ENCODE results near the gene FBP2. TPM values are rescaled to one million over a fixed set of nuclear protein-coding genes. Genes with fewer than 3 reads are reported as not detected.

The FBP2 gene
- total and polyA plus RNA-seq, 10 of the 15 experiments (the other 5 are each of a cell fraction or from before 2014, with no cell fraction given), result 0.07 to 1.1 (median 0.12) TPM; not detected in 6

DNA sequence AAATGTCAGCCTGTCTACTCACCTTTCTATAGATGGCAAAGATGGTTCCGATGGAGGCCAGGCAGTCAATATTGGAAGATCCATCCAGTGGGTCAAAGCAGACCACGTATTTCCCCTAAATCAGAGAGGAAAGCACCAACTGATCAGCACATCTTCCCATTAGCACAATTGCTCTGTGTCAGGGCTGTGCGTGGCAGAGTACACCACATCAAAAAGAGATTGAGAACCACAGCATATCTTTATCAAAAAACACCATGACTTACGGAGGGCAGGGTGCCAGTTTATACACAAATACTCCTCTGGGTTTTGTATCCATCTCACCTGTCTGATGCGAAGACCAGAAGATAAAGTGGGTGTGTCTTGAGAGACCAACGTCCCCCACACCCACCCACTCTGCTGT lies 9.1 kb downstream of the FBP2 start:
- no TSS peak for BruUV-seq (replicated peaks)
- H3K36me3 ChIP-seq (ENCODE audit: control insufficient read depth in 2 of 2, insufficient read depth in 2 of 2, low read length in 1 of 2), result no peaks in the 10 kb centered on the region
- ATAC-seq (peak; percentile 67), DNase-seq (ENCODE audit: low read depth, low spot score) (no peak), FAIRE-seq (no peak)
- RAD21 ChIA-PET (ENCODE audit: unreplicated experiment), result no interaction called here
- no peak overlapping the region for H2AFZ ChIP-seq (ENCODE audit: control insufficient read depth, low read depth, low read length)
- intact Hi-C loops (cut with micrococcal nuclease; ENCODE audit: unreplicated experiment) (no loop called here), in situ Hi-C loops (cut with MboI) (no loop called here)
- SMC1A ChIA-PET (ENCODE audit: uncharacterized antibody, unreplicated experiment), result no interaction called here
- H3K4me2 ChIP-seq (ENCODE audit: control insufficient read depth, insufficient read depth), result no peak overlapping the region
- H3K9me3 ChIP-seq (replicated peaks; ENCODE audit: control insufficient read depth, insufficient read depth, low read length), result no peaks in the 10 kb centered on the region
- H3K27ac ChIP-seq (ENCODE audit: control insufficient read depth, insufficient read depth), result no peak overlapping the region
- no peaks in the 10 kb centered on the region for H3K79me2 ChIP-seq (ENCODE audit: control insufficient read depth, insufficient read depth, low read length)
- POLR2A ChIA-PET, result no interaction called here
- WGBS (ENCODE audit: insufficient coverage, insufficient replicate concordance, low lambda C conversion rate, missing lambda C conversion rate), result 44% methylated on average over 6 of the region's 6 CpGs
- H3K4me3 ChIP-seq, result no peak overlapping the region
- H3K4me1 ChIP-seq (ENCODE audit: control insufficient read depth, insufficient read depth, low read length), result peaks cover 3% of the 10 kb centered on the region; the same call in 1 of the 2 replicates
- H4K20me1 ChIP-seq (ENCODE audit: control insufficient read depth, insufficient read depth), result no peaks in the 10 kb centered on the region
- no peak overlapping the region for H3K9ac ChIP-seq (ENCODE audit: control insufficient read depth, insufficient read depth, low read length)
- H3K27me3 ChIP-seq (replicated peaks in 1 of 2; ENCODE audit: control insufficient read depth in 2 of 2, insufficient read depth in 2 of 2, low read length in 1 of 2), result no peaks in the 10 kb centered on the region
- CTCF ChIA-PET, result interaction anchor here (1.9 kb wide), 1 partner anchor 17 kb away, joined by 4 read pairs; no protein-coding TSS in a partner anchor
- TF ChIP-seq CREB1 (IDR thresholded peaks at IDR 0.05; ENCODE audit: low read depth) (no peak), MTA2 (IDR thresholded peaks at IDR 0.05; ENCODE audit: low read depth) (peak; percentile 67; the same call in 1 of the 2 replicates), FOXK2 (IDR thresholded peaks at IDR 0.05) (no peak), GABPA (IDR thresholded peaks at IDR 0.05; ENCODE audit: low read depth) (no peak), STAT1 (conservative IDR thresholded peaks at IDR 0.05) (no peak), ZNF622 (IDR thresholded peaks at IDR 0.05) (no peak), ZSCAN29 (IDR thresholded peaks at IDR 0.05) (no peak), SMC3 (IDR thresholded peaks at IDR 0.05; ENCODE audit: borderline replicate concordance, low read length) (no peak), IKZF2 (IDR thresholded peaks at IDR 0.05) (peak in 1 of 2 experiments; percentile 46; a peak in 1 of 4 replicates), ZNF384 (IDR thresholded peaks at IDR 0.05; ENCODE audit: borderline replicate concordance, low read depth, low read length) (no peak), RUNX3 (IDR thresholded peaks at IDR 0.05; ENCODE audit: low read length) (peak; percentile 46; the same call in 1 of the 2 replicates), BMI1 (IDR thresholded peaks at IDR 0.05; ENCODE audit: borderline replicate concordance) (no peak), TAF1 (IDR thresholded peaks at IDR 0.05; ENCODE audit: borderline replicate concordance, low read depth, low read length) (no peak)
- TF ChIP-seq, protein P1, sequence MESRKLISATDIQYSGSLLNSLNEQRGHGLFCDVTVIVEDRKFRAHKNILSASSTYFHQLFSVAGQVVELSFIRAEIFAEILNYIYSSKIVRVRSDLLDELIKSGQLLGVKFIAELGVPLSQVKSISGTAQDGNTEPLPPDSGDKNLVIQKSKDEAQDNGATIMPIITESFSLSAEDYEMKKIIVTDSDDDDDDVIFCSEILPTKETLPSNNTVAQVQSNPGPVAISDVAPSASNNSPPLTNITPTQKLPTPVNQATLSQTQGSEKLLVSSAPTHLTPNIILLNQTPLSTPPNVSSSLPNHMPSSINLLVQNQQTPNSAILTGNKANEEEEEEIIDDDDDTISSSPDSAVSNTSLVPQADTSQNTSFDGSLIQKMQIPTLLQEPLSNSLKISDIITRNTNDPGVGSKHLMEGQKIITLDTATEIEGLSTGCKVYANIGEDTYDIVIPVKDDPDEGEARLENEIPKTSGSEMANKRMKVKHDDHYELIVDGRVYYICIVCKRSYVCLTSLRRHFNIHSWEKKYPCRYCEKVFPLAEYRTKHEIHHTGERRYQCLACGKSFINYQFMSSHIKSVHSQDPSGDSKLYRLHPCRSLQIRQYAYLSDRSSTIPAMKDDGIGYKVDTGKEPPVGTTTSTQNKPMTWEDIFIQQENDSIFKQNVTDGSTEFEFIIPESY (IDR thresholded peaks at IDR 0.05), result no peak
- TF ChIP-seq, protein P2, sequence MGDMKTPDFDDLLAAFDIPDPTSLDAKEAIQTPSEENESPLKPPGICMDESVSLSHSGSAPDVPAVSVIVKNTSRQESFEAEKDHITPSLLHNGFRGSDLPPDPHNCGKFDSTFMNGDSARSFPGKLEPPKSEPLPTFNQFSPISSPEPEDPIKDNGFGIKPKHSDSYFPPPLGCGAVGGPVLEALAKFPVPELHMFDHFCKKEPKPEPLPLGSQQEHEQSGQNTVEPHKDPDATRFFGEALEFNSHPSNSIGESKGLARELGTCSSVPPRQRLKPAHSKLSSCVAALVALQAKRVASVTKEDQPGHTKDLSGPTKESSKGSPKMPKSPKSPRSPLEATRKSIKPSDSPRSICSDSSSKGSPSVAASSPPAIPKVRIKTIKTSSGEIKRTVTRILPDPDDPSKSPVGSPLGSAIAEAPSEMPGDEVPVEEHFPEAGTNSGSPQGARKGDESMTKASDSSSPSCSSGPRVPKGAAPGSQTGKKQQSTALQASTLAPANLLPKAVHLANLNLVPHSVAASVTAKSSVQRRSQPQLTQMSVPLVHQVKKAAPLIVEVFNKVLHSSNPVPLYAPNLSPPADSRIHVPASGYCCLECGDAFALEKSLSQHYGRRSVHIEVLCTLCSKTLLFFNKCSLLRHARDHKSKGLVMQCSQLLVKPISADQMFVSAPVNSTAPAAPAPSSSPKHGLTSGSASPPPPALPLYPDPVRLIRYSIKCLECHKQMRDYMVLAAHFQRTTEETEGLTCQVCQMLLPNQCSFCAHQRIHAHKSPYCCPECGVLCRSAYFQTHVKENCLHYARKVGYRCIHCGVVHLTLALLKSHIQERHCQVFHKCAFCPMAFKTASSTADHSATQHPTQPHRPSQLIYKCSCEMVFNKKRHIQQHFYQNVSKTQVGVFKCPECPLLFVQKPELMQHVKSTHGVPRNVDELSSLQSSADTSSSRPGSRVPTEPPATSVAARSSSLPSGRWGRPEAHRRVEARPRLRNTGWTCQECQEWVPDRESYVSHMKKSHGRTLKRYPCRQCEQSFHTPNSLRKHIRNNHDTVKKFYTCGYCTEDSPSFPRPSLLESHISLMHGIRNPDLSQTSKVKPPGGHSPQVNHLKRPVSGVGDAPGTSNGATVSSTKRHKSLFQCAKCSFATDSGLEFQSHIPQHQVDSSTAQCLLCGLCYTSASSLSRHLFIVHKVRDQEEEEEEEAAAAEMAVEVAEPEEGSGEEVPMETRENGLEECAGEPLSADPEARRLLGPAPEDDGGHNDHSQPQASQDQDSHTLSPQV (IDR thresholded peaks at IDR 0.05), result no peak
- TF ChIP-seq, protein P3, sequence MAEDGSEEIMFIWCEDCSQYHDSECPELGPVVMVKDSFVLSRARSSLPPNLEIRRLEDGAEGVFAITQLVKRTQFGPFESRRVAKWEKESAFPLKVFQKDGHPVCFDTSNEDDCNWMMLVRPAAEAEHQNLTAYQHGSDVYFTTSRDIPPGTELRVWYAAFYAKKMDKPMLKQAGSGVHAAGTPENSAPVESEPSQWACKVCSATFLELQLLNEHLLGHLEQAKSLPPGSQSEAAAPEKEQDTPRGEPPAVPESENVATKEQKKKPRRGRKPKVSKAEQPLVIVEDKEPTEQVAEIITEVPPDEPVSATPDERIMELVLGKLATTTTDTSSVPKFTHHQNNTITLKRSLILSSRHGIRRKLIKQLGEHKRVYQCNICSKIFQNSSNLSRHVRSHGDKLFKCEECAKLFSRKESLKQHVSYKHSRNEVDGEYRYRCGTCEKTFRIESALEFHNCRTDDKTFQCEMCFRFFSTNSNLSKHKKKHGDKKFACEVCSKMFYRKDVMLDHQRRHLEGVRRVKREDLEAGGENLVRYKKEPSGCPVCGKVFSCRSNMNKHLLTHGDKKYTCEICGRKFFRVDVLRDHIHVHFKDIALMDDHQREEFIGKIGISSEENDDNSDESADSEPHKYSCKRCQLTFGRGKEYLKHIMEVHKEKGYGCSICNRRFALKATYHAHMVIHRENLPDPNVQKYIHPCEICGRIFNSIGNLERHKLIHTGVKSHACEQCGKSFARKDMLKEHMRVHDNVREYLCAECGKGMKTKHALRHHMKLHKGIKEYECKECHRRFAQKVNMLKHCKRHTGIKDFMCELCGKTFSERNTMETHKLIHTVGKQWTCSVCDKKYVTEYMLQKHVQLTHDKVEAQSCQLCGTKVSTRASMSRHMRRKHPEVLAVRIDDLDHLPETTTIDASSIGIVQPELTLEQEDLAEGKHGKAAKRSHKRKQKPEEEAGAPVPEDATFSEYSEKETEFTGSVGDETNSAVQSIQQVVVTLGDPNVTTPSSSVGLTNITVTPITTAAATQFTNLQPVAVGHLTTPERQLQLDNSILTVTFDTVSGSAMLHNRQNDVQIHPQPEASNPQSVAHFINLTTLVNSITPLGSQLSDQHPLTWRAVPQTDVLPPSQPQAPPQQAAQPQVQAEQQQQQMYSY (CRISPR knock-in tag; IDR thresholded peaks at IDR 0.05), result no peak
